GM19395 (cell line): ENCODE data around the gene CACNA2D4.

ENCODE experiments used
- ATAC-seq: cut with Tn5 transposase; IDR thresholded peaks from one replicate; pipeline ENCODE4 v1.9.1; 2021; ENCODE audit warnings: mild to moderate bottlenecking, moderate library complexity; ENCODE audit not compliant: unreplicated experiment

Gene CACNA2D4

GRCh38 chr12:1873531-1874510, 44.6 kb downstream of the CACNA2D4 start:
- no peak for ATAC-seq

DNA sequence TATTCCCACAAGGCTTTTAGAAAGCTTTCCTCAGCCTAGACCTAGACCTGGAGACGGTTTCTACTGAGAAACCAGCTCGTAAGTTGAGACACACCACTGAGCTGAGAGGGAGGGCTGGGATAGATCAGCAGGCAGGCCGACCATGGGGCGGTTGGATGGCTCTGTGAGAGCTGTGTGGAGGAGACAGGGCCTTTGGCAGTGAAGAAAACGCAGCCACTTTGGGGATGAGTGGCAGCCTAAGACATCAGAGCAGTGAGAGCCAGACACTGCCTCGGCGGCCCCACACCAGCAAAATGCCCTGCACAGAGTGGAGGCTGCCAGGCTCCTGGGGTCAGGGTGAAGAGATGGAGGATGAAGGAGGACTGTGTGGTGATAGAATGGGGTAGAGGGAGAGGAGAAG, 46.0 kb downstream of the CACNA2D4 start:
- no peak for ATAC-seq

DNA sequence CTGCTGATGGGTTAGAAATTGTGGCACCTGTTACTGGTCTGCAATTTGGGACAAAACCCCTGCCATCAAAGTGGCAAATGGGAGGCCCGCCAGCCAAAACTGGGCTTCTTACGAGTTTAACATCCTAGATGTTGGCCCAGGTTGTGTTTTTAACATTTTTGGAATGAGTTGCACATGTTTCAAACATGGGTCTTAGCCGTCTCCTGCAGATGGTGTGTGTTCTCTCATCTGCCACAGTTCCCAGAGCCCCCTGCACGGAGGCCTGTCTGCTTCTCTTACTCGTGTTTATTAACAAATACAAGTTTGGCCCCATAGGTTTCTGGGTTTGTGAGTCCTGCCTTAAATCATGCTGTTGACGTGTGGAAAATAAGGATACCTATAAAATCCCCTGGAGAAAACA, 46.5 kb downstream of the CACNA2D4 start:
- no peak for ATAC-seq

GRCh38 chr12:1870998-1871917, 47.2 kb downstream of the CACNA2D4 start:
- ATAC-seq: no peak

- ATAC-seq: no peak
These were observed 48.4 kb downstream of the CACNA2D4 start for GRCh38 chr12:1870086-1870485.

GRCh38 chr12:1869145-1869544, 49.3 kb downstream of the CACNA2D4 start:
- ATAC-seq: no peak

DNA sequence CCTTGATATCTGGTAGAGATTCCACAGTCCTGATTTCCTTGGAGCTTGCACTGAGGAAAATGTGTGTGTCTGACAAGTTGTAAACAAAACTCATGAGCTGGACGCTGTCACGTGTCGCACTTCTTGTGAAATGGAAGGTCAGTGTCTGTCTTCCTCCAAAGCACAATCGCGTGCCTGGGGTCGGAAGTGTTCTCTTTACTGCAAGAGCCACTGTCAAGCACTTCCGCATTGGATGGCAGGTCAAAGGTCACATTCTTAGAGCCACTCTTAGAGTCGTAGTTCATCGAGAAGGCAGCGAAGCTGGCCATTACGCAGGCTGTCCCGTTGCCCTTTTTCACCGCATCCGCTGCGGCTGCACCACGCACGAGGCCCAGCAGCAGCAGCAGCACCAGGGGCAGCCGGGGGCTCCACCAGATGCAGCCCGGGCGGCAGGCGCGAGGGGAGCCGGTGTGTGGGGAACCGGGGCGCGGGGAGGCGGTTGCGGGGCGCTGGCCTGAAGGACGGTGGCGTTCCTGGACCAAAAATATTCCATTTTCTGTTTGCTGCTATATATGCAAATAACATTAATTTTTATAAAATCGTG, 53.1 kb downstream of the CACNA2D4 start:
- no peak for ATAC-seq

- ATAC-seq: no peak
These were observed 53.6 kb downstream of the CACNA2D4 start for GRCh38 chr12:1864867-1865266.

DNA sequence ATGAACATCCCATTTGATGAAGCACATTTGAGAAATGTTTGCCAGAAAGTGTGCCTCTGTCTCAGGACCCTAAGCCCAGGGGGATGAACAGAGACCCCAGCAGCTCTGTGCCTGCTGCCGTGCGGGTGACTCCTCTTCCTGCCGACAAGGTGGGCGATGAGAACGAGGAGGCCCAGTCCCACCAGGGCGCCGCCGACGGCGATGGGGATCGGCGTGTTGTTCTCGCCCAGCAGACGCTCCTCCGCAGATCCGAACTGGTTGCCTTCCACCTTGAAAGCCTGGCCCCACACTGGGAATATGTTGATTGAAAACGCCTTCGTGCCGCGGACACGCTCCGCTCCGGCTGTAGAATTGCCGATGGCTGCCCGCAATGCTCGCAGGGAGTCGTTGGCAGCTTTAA, 54.0 kb downstream of the CACNA2D4 start:
- no peak for ATAC-seq

GRCh38 chr12:1863823-1864222, 54.6 kb downstream of the CACNA2D4 start:
- ATAC-seq: no peak

DNA sequence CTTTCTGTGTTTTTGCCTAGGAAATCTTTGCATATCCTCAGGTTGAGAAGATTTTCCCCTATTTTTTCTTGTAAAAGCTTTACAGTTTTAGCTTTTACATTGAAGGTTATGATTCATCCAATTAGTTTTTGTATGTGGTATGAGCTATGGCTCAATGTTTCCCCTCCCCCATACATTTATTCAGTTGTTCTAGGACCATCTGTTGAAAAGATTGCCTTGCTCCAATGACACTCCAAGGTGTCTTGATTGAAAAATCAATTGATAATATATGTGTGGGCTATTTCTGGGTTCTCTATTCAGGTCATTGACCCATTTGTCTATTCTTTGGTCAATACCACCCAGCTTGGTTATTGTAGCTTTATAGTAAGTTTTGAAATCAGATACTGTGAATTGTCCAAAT, 55.5 kb downstream of the CACNA2D4 start:
- no peak for ATAC-seq

DNA sequence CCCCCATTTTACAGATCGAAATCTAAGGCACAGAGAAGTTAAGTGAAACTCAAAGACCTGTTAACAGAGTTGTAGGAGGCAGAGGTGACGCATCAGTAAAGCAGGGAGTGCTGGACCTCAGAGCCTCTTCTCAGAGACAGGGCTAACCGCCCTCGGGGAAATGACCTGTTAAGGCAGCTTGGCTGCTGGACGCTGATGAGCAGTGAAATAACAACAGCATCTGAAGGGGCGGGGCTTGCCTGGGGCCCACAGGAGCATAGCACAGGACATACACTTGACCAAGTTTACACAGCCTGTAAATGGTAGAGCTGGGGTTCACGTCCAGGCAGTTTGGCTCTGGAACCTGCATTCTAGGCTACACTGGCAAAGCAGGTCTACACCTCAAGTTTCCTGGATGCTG, 58.8 kb downstream of the CACNA2D4 start:
- ATAC-seq: no peak

GRCh38 chr12:1858456-1858855, 60.0 kb downstream of the CACNA2D4 start:
- no peak for ATAC-seq

DNA sequence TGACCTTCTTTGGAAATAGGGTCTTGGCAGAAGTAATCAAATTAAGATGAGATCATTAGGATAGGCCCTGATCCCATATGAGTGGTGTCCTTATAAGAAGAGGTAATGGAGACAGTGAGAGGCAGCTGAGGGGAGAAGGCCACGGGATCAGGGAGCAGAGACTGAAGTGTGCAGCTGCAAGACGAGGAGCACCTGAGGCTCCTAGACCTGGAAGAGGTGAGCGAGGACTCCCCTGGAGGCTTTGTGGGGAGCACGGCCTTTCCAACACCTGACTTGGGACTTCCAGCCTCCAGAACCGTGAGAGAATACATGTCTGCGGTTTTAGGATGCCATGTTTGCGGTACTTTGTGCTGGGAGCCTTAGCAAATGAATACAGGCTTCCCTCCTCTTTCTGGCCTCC, 60.6 kb downstream of the CACNA2D4 start:
- ATAC-seq: no peak

DNA sequence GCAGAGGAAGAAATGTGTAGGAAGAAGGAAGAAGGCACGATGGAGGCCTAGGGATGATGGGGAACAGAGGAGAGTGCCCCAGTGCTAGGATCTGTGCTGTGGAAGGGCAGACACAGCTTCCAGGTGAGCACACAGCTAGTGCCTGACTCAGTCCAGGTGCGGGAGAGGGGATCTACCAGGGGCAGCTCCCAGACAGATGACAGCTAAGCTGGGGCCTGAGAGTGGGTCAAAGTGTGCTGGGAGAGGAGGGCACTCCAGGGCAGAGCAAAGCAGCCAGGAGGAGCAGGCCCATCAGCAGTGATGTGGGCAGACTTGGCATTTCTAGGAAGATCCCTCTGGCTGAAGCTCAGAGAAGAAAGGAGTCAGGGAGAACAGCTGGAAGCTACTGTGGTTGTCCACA, 61.4 kb downstream of the CACNA2D4 start:
- ATAC-seq: no peak

DNA sequence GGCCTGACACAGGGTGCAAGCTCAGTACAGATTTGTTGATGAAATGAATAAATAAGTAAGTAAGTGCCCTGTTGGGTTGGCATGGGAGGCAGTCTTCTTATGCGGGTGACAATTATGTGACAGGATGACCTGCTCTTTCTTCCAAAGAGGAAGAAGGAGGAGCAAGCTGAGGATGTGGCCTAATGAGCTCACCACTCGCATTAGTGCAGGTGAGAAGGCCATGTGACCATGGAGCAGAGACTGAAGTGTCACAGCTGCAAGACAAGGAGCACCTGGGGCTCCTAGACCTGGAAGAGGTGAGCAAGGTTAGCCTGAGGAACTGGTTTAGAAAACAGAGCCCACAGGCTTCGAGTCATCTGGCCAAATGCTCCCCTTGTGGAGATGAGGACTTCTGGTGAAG, 63.2 kb downstream of the CACNA2D4 start:
- no peak for ATAC-seq

- ATAC-seq: no peak
These were observed 64.7 kb downstream of the CACNA2D4 start for GRCh38 chr12:1853716-1854115.

DNA sequence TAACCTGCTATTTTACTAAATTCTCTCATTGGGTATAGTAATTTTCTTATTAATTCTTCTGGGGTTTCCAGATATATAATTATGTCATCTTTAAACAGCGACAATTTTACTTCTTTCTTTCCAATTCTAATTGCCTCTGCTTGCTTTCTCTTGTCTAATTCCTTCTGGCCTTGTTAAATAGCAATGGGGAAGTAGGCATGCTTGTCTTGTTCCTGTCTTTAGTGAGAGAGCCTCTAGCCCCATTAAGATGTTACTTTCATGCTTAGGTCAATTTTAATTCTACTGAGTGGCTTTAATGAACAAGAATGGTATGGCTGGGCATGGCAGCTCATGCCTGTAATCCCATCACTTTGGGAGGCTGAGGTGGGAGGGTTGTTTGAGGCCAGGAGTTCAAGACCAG, 66.4 kb downstream of the CACNA2D4 start:
- no peak for ATAC-seq

GRCh38 chr12:1851151-1851701, 67.2 kb downstream of the CACNA2D4 start:
- no peak for ATAC-seq

GRCh38 chr12:1848745-1849144, 69.7 kb downstream of the CACNA2D4 start:
- ATAC-seq: no peak

GRCh38 chr12:1848146-1848545, 70.3 kb downstream of the CACNA2D4 start:
- ATAC-seq: no peak
